ENCODE results near the gene NEK6.

Gene NEK6

DNA sequence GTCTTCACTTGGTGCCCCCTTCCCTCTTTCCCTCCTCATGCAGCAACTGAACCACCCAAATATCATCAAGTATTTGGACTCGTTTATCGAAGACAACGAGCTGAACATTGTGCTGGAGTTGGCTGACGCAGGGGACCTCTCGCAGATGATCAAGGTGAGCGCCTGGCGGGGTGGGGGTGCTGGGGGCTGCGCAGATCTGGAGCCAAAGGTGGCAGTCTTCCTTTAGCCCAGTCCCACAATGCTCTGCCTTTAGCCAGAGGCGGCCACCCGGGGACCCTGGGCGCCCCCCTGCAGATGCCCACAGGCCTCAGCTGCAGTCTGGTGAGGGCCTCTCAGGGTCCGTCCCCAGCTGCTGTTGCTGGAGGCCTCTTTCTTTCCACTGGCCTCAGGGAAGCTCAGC lies 63.7 kb downstream of the NEK6 start:
- TF ChIP-seq, protein P1, sequence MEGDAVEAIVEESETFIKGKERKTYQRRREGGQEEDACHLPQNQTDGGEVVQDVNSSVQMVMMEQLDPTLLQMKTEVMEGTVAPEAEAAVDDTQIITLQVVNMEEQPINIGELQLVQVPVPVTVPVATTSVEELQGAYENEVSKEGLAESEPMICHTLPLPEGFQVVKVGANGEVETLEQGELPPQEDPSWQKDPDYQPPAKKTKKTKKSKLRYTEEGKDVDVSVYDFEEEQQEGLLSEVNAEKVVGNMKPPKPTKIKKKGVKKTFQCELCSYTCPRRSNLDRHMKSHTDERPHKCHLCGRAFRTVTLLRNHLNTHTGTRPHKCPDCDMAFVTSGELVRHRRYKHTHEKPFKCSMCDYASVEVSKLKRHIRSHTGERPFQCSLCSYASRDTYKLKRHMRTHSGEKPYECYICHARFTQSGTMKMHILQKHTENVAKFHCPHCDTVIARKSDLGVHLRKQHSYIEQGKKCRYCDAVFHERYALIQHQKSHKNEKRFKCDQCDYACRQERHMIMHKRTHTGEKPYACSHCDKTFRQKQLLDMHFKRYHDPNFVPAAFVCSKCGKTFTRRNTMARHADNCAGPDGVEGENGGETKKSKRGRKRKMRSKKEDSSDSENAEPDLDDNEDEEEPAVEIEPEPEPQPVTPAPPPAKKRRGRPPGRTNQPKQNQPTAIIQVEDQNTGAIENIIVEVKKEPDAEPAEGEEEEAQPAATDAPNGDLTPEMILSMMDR (IDR thresholded peaks at IDR 0.05; ENCODE audit: low read depth, low read length, poor library complexity, severe bottlenecking), result no peak
- TF ChIP-seq EZH2phosphoT487 (IDR thresholded peaks at IDR 0.05; ENCODE audit: borderline replicate concordance, low read length), result no peak
- peaks cover 4% of the 10 kb centered on the region; the same call in 1 of the 2 replicates for H3K4me1 ChIP-seq (ENCODE audit: control insufficient read depth, low read length)
- no peak overlapping the region for H3K4me2 ChIP-seq (ENCODE audit: low read length)
- H3F3A ChIP-seq (ENCODE audit: control insufficient read depth, insufficient read depth), result no peaks in the 10 kb centered on the region
- no peak overlapping the region for H3K27ac ChIP-seq (ENCODE audit: low read depth, low read length)
- H3K9me3 ChIP-seq (ENCODE audit: control insufficient read depth, insufficient read depth, low read length), result no peaks in the 10 kb centered on the region
- H4K20me1 ChIP-seq (ENCODE audit: control insufficient read depth, insufficient read depth, low read depth, low read length), result no peaks in the 10 kb centered on the region
- H3K27me3 ChIP-seq (ENCODE audit: control insufficient read depth, low read length), result no peaks in the 10 kb centered on the region
- no peak overlapping the region for H3K4me3 ChIP-seq (ENCODE audit: low read length)
- H3K9me2 ChIP-seq (replicated peaks; ENCODE audit: control insufficient read depth, low read length), result no peaks in the 10 kb centered on the region
- H3K79me2 ChIP-seq (ENCODE audit: control insufficient read depth, low read length), result no peaks in the 10 kb centered on the region
- no peaks in the 10 kb centered on the region for H3K36me3 ChIP-seq (ENCODE audit: control insufficient read depth, low read length)

DNA sequence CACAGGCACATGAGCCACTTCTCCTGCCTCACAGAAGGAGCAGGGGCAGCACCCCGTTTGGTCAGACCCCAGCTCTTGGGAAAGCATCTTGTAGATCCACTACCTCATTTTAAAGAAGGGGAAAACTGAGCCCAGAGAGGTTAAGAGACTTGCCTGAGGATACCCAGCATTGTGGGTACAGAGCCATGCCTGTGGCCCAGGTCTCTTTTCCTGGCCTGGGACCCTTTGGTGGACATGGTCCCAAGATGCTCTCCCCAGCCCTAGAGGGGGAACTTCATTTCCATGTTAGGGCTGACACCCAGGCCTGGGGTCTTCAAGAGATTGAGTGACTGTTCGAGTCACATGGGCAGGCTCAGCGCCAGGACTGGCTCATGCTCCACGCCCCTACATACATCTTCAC lies 64.2 kb downstream of the NEK6 start:
- Histone ChIP-seq H3K79me2 (ENCODE audit: control insufficient read depth, low read length) (no peaks in the 10 kb centered on the region), H3K9me3 (ENCODE audit: control insufficient read depth, insufficient read depth, low read length) (no peaks in the 10 kb centered on the region), H3K4me3 (ENCODE audit: low read length) (no peak overlapping the region), H3K9me2 (replicated peaks; ENCODE audit: control insufficient read depth, low read length) (no peaks in the 10 kb centered on the region), H3K27me3 (ENCODE audit: control insufficient read depth, low read length) (no peaks in the 10 kb centered on the region), H3K36me3 (ENCODE audit: control insufficient read depth, low read length) (no peaks in the 10 kb centered on the region), H4K20me1 (ENCODE audit: control insufficient read depth, insufficient read depth, low read depth, low read length) (no peaks in the 10 kb centered on the region), H3K4me2 (ENCODE audit: low read length) (no peak overlapping the region), H3K27ac (ENCODE audit: low read depth, low read length) (no peak overlapping the region), H3K4me1 (ENCODE audit: control insufficient read depth, low read length) (peaks cover 4% of the 10 kb centered on the region; the same call in 1 of the 2 replicates), H3F3A (ENCODE audit: control insufficient read depth, insufficient read depth) (no peaks in the 10 kb centered on the region)
- TF ChIP-seq, protein P1 (IDR thresholded peaks at IDR 0.05; ENCODE audit: low read depth, low read length, poor library complexity, severe bottlenecking), result no peak
- no peak for TF ChIP-seq EZH2phosphoT487 (IDR thresholded peaks at IDR 0.05; ENCODE audit: borderline replicate concordance, low read length)

DNA sequence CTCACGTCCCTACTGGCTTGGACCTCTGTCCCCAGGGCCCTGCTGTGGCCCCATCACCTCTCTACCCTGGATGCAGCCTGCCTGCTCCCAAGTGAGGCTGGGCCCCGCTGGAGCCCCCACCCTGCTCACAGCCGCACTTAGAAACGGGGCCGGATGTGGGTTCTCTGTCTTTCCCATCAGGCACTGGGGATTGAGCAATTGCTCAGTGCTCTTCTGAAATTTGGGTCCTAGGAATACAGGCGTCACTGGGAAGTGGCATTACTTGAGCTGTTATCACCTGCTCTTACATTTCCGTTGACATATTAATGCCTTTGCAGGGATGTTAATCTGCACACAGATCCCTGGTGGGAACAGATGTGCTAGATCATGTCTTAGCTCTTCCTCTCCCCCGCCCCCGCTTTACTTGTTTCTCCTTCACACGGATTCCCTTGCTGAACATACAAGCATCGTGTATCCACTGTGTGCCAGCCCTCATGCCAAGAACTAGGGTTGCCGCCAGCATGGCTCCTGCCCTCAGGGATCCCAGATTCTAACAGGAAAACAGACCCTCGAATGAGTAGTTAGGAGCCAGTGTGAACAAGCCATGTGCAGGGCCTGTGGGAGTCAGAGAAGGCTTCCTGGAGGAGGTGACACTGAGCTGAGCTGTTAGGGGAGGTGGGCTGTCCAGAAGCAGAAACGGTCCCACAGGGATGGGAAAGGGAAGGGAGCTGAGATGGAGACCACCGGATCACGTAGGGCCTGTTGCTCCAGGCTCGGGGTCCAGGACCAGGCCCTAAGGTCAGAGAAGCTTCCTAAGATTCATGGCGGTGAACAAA lies 65.1 kb downstream of the NEK6 start:
- no peaks in the 10 kb centered on the region for H3K27me3 ChIP-seq (ENCODE audit: control insufficient read depth, low read length)
- H3K9me3 ChIP-seq (ENCODE audit: control insufficient read depth, insufficient read depth, low read length), result no peaks in the 10 kb centered on the region
- no peaks in the 10 kb centered on the region for H3K36me3 ChIP-seq (ENCODE audit: control insufficient read depth, low read length)
- TF ChIP-seq, protein P1 (IDR thresholded peaks at IDR 0.05; ENCODE audit: low read depth, low read length, poor library complexity, severe bottlenecking), result no peak
- H3K4me2 ChIP-seq (ENCODE audit: low read length), result no peak overlapping the region
- no peaks in the 10 kb centered on the region for H3F3A ChIP-seq (ENCODE audit: control insufficient read depth, insufficient read depth)
- H3K79me2 ChIP-seq (ENCODE audit: control insufficient read depth, low read length), result no peaks in the 10 kb centered on the region
- no peaks in the 10 kb centered on the region for H3K9me2 ChIP-seq (replicated peaks; ENCODE audit: control insufficient read depth, low read length)
- H3K27ac ChIP-seq (ENCODE audit: low read depth, low read length), result no peak overlapping the region
- peaks cover 4% of the 10 kb centered on the region; the same call in 1 of the 2 replicates for H3K4me1 ChIP-seq (ENCODE audit: control insufficient read depth, low read length)
- H3K4me3 ChIP-seq (ENCODE audit: low read length), result no peak overlapping the region
- no peaks in the 10 kb centered on the region for H4K20me1 ChIP-seq (ENCODE audit: control insufficient read depth, insufficient read depth, low read depth, low read length)
